ENCODE measurements around the gene TPR. TPM values are rescaled to one million over a fixed set of nuclear protein-coding genes. Genes with fewer than 3 reads are reported as not detected.

Gene TPR
- total RNA-seq, 4 donors from 2014 or later: 57.5 to 99.7 (median 81.0) TPM

- Histone ChIP-seq H3K9me3 (no peaks in the 10 kb centered on the region), H3K27me3 (no peaks in the 10 kb centered on the region), H3K36me3 (peaks cover 0 to 100% (median 50%) of the 10 kb centered on the region in 4 donors), H3K4me1 (no peaks in the 10 kb centered on the region), H3K27ac (no peak overlapping the region), H3K4me3 (no peak overlapping the region)
- no peak for TF ChIP-seq EP300 (IDR thresholded peaks at IDR 0.05; ENCODE audit: low read depth)
- TF ChIP-seq POLR2AphosphoS5 (IDR thresholded peaks at IDR 0.05): no peak
- TF ChIP-seq, protein P1, sequence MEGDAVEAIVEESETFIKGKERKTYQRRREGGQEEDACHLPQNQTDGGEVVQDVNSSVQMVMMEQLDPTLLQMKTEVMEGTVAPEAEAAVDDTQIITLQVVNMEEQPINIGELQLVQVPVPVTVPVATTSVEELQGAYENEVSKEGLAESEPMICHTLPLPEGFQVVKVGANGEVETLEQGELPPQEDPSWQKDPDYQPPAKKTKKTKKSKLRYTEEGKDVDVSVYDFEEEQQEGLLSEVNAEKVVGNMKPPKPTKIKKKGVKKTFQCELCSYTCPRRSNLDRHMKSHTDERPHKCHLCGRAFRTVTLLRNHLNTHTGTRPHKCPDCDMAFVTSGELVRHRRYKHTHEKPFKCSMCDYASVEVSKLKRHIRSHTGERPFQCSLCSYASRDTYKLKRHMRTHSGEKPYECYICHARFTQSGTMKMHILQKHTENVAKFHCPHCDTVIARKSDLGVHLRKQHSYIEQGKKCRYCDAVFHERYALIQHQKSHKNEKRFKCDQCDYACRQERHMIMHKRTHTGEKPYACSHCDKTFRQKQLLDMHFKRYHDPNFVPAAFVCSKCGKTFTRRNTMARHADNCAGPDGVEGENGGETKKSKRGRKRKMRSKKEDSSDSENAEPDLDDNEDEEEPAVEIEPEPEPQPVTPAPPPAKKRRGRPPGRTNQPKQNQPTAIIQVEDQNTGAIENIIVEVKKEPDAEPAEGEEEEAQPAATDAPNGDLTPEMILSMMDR (IDR thresholded peaks at IDR 0.05): no peak
- TF ChIP-seq POLR2A (IDR thresholded peaks at IDR 0.05): no peak
- intact Hi-C loops (cut with DNase I; ENCODE audit: low total_unique reads) (loop anchor here (1.0 kb wide), 1 partner anchor 10 kb away; no protein-coding TSS in a partner anchor), in situ Hi-C loops (cut with MboI; ENCODE audit: low pct_ligation_motif_present in 1 of 4, low pct_unique_long_range_greater_than_20kb in 1 of 4, low sequenced_read_pairs in 3 of 4) (loop anchor here in 2 of 4 donors (25.0 kb wide), 2 partner anchors 1203 to 1628 kb away; no protein-coding TSS in a partner anchor)
- 93% methylated on average over 5 of the region's 5 CpGs for WGBS, 2 donors (ENCODE audit: low coverage in 1 of 2)
- DNase-seq: no peak
Observed at GRCh38 chr1:186340772-186341171, 34.3 kb downstream of the TPR start.

- Histone ChIP-seq H3K9me3 (no peaks in the 10 kb centered on the region), H3K27me3 (no peaks in the 10 kb centered on the region), H3K4me1 (no peaks in the 10 kb centered on the region), H3K27ac (no peak overlapping the region), H3K36me3 (peaks cover 0 to 96% (median 47%) of the 10 kb centered on the region in 4 donors), H3K4me3 (no peak overlapping the region)
- 84 to 95% methylated on average over 2 of the region's 2 CpGs for WGBS, 2 donors (ENCODE audit: low coverage in 1 of 2)
- DNase-seq: no peak
- in situ Hi-C loops (cut with MboI; ENCODE audit: low pct_ligation_motif_present in 1 of 4, low pct_unique_long_range_greater_than_20kb in 1 of 4, low sequenced_read_pairs in 3 of 4) (loop anchor here in 2 of 4 donors (25.0 kb wide), 2 partner anchors 1200 to 1625 kb away; no protein-coding TSS in a partner anchor), intact Hi-C loops (cut with DNase I; ENCODE audit: low total_unique reads) (no loop called here)
- TF ChIP-seq EP300 (IDR thresholded peaks at IDR 0.05; ENCODE audit: low read depth) (no peak), POLR2AphosphoS5 (IDR thresholded peaks at IDR 0.05) (no peak), POLR2A (IDR thresholded peaks at IDR 0.05) (no peak)
- TF ChIP-seq, protein P1 (IDR thresholded peaks at IDR 0.05): no peak
Observed at GRCh38 chr1:186337554-186337953, 37.5 kb downstream of the TPR start.

- intact Hi-C loops (cut with DNase I; ENCODE audit: low total_unique reads): loop anchor here (1.0 kb wide), 1 partner anchor 11 kb away; no protein-coding TSS in a partner anchor
- no peak for DNase-seq
- no peaks in the 10 kb centered on the region for H3K9me3 ChIP-seq
- H3K36me3 ChIP-seq: peaks cover 0 to 92% (median 41%) of the 10 kb centered on the region in 4 donors
- no peak for TF ChIP-seq POLR2AphosphoS5 (IDR thresholded peaks at IDR 0.05)
- TF ChIP-seq, protein P1 (IDR thresholded peaks at IDR 0.05): peak in 3 of 5 experiments; percentile 18 to 23 (median 19)
- WGBS, 2 donors (ENCODE audit: low coverage in 1 of 2): 92 to 98% methylated on average over 1 of the region's 1 CpG
- no peak overlapping the region for H3K27ac ChIP-seq
- in situ Hi-C loops (cut with MboI; ENCODE audit: low pct_ligation_motif_present in 1 of 4, low pct_unique_long_range_greater_than_20kb in 1 of 4, low sequenced_read_pairs in 3 of 4): loop anchor here in 2 of 4 donors (25.0 kb wide), 2 partner anchors 1193 to 1618 kb away; no protein-coding TSS in a partner anchor
- H3K4me3 ChIP-seq: no peak overlapping the region
- no peaks in the 10 kb centered on the region for H3K4me1 ChIP-seq
- H3K27me3 ChIP-seq: no peaks in the 10 kb centered on the region
Observed at GRCh38 chr1:186330758-186331157, 44.3 kb downstream of the TPR start.

- no peak overlapping the region for H3K27ac ChIP-seq
- no peaks in the 10 kb centered on the region for H3K27me3 ChIP-seq
- H3K9me3 ChIP-seq: no peaks in the 10 kb centered on the region
- H3K36me3 ChIP-seq: peaks cover 0 to 92% (median 43%) of the 10 kb centered on the region in 4 donors
- no peak for DNase-seq
- WGBS, 2 donors (ENCODE audit: low coverage in 1 of 2): 97 to 100% methylated on average over 1 of the region's 1 CpG
- TF ChIP-seq EP300 (IDR thresholded peaks at IDR 0.05; ENCODE audit: low read depth) (no peak), POLR2AphosphoS5 (IDR thresholded peaks at IDR 0.05) (no peak), POLR2A (IDR thresholded peaks at IDR 0.05) (no peak)
- TF ChIP-seq, protein P1 (IDR thresholded peaks at IDR 0.05): no peak
- no peaks in the 10 kb centered on the region for H3K4me1 ChIP-seq
- intact Hi-C loops (cut with DNase I; ENCODE audit: low total_unique reads) (no loop called here), in situ Hi-C loops (cut with MboI; ENCODE audit: low pct_ligation_motif_present in 1 of 4, low pct_unique_long_range_greater_than_20kb in 1 of 4, low sequenced_read_pairs in 3 of 4) (loop anchor here in 2 of 4 donors (25.0 kb wide), 2 partner anchors 1190 to 1615 kb away; no protein-coding TSS in a partner anchor)
- H3K4me3 ChIP-seq: no peak overlapping the region
Observed at GRCh38 chr1:186327331-186327730, 47.7 kb downstream of the TPR start.
